GM20000 (cell line): ENCODE results near the gene AGBL5.

Experiments
- DNase-seq: peaks from one replicate; pipeline ENCODE4 v3.0.0; 2012; ENCODE audit warnings: low spot score
- TF ChIP-seq, protein P1 (sequence below): IDR thresholded peaks from 2 replicates; pipeline ENCODE4 v1.5.1; 2012; ENCODE audit warnings: mild to moderate bottlenecking, control low read depth; ENCODE audit errors: extremely low read depth, missing control alignments

AGBL5 gene, protein sequence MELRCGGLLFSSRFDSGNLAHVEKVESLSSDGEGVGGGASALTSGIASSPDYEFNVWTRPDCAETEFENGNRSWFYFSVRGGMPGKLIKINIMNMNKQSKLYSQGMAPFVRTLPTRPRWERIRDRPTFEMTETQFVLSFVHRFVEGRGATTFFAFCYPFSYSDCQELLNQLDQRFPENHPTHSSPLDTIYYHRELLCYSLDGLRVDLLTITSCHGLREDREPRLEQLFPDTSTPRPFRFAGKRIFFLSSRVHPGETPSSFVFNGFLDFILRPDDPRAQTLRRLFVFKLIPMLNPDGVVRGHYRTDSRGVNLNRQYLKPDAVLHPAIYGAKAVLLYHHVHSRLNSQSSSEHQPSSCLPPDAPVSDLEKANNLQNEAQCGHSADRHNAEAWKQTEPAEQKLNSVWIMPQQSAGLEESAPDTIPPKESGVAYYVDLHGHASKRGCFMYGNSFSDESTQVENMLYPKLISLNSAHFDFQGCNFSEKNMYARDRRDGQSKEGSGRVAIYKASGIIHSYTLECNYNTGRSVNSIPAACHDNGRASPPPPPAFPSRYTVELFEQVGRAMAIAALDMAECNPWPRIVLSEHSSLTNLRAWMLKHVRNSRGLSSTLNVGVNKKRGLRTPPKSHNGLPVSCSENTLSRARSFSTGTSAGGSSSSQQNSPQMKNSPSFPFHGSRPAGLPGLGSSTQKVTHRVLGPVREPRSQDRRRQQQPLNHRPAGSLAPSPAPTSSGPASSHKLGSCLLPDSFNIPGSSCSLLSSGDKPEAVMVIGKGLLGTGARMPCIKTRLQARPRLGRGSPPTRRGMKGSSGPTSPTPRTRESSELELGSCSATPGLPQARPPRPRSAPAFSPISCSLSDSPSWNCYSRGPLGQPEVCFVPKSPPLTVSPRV

DNA sequence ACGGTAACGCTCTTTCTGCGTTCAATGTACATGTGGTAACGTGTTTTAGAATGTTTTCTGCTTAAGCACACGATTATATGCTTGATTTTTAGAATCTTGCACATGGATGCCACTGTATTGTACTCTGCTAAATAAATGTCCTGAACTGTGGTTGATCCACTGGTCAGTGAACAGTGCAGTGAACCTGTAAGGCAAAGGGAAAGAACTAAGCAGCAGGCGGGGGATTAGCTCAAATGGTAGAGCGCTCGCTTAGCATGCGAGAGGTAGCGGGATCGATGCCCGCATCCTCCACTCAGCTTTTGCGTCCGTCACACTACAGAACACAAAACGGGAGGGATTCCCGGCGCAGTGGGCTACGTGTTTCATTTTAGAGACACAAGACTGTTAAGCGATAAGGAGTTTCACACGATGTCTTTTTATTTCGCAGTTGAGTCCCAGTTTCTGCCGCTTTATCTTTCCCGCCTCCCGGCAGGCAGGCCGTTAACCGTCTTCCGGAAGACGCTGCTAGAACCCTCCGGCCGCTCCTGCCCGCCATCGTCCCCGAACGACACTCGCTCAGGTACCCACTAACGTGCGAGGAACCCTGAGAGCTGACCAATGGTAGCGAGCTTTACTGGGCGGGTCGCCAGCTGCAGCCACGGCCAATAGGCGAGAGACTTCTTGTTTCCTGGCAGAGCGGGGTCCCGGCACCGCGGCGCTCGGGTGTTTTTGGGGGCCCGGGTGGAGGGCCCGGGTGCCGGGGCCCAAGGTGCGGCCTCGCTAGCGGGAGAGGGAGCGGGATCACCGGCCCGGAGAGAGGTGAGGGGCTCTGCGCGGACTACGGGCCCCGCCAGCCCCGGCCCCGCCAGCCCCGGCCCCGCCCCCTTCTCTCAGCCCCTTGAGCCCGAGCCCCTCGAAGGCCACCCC is at the start of gene AGBL5:
Gene AGBL5, plus strand, starts transcription at position 673 of the 906 bp plus-strand sequence. CDS start 1,291 bp downstream, outside the sequence.
- TF ChIP-seq, protein P1, sequence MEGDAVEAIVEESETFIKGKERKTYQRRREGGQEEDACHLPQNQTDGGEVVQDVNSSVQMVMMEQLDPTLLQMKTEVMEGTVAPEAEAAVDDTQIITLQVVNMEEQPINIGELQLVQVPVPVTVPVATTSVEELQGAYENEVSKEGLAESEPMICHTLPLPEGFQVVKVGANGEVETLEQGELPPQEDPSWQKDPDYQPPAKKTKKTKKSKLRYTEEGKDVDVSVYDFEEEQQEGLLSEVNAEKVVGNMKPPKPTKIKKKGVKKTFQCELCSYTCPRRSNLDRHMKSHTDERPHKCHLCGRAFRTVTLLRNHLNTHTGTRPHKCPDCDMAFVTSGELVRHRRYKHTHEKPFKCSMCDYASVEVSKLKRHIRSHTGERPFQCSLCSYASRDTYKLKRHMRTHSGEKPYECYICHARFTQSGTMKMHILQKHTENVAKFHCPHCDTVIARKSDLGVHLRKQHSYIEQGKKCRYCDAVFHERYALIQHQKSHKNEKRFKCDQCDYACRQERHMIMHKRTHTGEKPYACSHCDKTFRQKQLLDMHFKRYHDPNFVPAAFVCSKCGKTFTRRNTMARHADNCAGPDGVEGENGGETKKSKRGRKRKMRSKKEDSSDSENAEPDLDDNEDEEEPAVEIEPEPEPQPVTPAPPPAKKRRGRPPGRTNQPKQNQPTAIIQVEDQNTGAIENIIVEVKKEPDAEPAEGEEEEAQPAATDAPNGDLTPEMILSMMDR: no peak
- DNase-seq: peak; percentile 100

DNA sequence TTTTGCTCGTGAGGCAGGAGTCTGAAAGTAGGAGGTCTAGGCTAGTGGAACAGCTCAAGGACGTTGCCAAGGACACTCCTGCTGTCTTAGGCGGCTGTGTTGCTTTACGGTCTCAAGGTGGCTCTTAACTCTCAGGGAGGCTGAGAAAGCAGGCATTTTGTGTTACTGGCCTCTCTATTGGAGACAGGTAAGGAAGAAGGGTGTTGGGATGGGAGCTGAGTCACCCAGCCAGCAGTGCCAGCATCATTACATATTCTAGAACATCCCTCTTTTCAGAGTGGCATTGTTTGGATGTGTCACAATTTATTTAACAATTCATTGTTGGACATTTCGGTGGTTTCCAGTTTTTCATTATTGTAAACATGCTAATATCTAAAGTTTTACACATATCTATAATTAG is 49.5 kb upstream of the AGBL5 start:
- TF ChIP-seq, protein P1: no peak
- DNase-seq: no peak

DNA sequence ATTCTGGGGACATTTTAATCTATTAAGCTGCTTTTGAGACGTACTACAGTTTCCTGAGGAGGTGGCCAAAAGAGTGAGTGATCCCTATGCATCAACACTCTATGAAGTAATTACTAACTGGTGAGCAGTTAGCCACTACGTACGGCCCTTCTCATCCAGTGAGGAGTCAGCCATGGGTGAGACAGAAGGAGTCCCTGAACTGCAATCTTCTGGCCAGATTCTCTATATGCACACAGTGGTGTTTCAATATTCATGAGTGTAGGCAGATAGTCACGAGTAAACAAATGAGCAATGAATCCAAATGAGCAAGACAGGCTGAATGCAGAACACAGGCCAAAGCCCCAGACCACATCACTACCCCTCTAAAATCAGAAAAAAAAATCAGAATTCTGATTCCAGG is 48.5 kb upstream of the AGBL5 start:
- DNase-seq: no peak
- TF ChIP-seq, protein P1: no peak

DNA sequence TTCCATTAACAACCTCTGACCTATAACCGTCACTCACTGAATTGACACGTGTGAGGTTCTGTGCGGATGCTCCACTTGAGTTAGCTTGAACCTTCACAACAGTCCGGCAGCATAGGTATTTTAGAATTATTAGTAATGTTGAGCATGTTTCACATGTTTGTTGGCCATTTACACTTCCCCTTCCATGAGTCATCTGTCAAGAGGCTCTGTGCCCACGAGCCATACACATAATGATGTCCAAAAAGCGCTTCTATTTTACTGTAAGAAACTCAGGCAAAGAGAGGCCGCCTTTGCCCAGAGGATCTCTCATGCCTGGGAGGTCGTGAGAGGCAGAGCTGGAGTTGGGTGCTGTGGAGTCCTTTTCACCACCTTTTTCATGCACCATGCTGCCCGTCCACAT is 47.6 kb upstream of the AGBL5 start:
- TF ChIP-seq, protein P1: no peak
- DNase-seq: no peak

GRCh38 chr2:27006602-27007415 is 44.7 kb upstream of the AGBL5 start:
- TF ChIP-seq, protein P1: no peak
- DNase-seq: no peak

GRCh38 chr2:27007416-27008374 is 43.8 kb upstream of the AGBL5 start:
- TF ChIP-seq, protein P1: no peak
- DNase-seq: no peak
